IMR-90 (cell line): ENCODE measurements around the gene TTLL9. TPM values are rescaled to one million over a fixed set of nuclear protein-coding genes. Genes with fewer than 3 reads are reported as not detected.

Source experiments
- ATAC-seq: fragments of 200-7000 bp; cut with Tn5 transposase; 2 replicates; pipeline ENCODE4 v1.9.1; 2020; ENCODE audit warnings: low read depth, mild to moderate bottlenecking, moderate library complexity
- BruUV-seq: library from RNA; stranded (reverse); fragments of 400-500 nt; replicated peaks from 2 replicates; lab custom pipeline; 2021; lab: Mats Ljungman, UMichigan
- CTCF ChIA-PET: fragments of 300-600 bp; formaldehyde crosslinking; extraction: SDS; loops from one replicate; lab custom pipeline; 2021; ENCODE audit warnings: antibody characterized with exemption; lab: Yijun Ruan, JAX
- POLR2A ChIA-PET: fragments of 300-600 bp; sonication (Branson Sonifier 250); formaldehyde crosslinking; loops from one replicate; lab custom pipeline; 2022; ENCODE audit warnings: antibody characterized with exemption; ENCODE audit not compliant: unreplicated experiment; lab: Charles Lee
- DNase-seq: peaks from one replicate; pipeline ENCODE4 v3.0.0; 2013
- H2AFZ ChIP-seq: replicated peaks from 2 replicates; pipeline ENCODE3; 2013; ENCODE audit warnings: low read length, mild to moderate bottlenecking; ENCODE audit not compliant: poor library complexity
- H2AK5ac ChIP-seq: 2 replicates; pipeline ENCODE4 v1.6.1; 2013; ENCODE audit warnings: low read depth, low read length, inconsistent platforms
- H2AK9ac ChIP-seq: replicated peaks from 2 replicates; pipeline ENCODE3; 2013; ENCODE audit warnings: mild to moderate bottlenecking, low read depth, low read length, moderate library complexity; ENCODE audit not compliant: poor library complexity
- H2BK120ac ChIP-seq: 2 replicates; pipeline ENCODE4 v1.6.1; 2013; ENCODE audit warnings: low read depth, low read length, inconsistent platforms
- H2BK15ac ChIP-seq: 3 replicates; pipeline ENCODE4 v1.6.1; 2013; ENCODE audit warnings: low read depth, low read length, inconsistent platforms
- H2BK20ac ChIP-seq: 2 replicates; pipeline ENCODE4 v1.6.1; 2013; ENCODE audit warnings: low read depth, mild to moderate bottlenecking, inconsistent platforms, low read length, moderate library complexity
- H2BK5ac ChIP-seq: 2 replicates; pipeline ENCODE4 v1.6.1; 2013; ENCODE audit warnings: mild to moderate bottlenecking, low read depth, low read length, inconsistent platforms; ENCODE audit not compliant: poor library complexity, severe bottlenecking
- H3K14ac ChIP-seq: replicated peaks from 2 replicates; pipeline ENCODE4 v1.6.1; 2013; ENCODE audit warnings: low read depth, low read length, inconsistent platforms
- H3K18ac ChIP-seq: 2 replicates; pipeline ENCODE4 v1.6.1; 2013; ENCODE audit warnings: low read depth, low read length, control low read depth
- H3K23ac ChIP-seq: 2 replicates; pipeline ENCODE4 v1.6.1; 2013; ENCODE audit warnings: low read depth, low read length, inconsistent platforms
- H3K27ac ChIP-seq: 2 replicates; pipeline ENCODE4 v1.5.1; 2013; ENCODE audit warnings: mild to moderate bottlenecking, control low read depth, low read length; ENCODE audit not compliant: insufficient read depth
- H3K27me3 ChIP-seq: 2 replicates; pipeline ENCODE4 v1.6.1; 2013; ENCODE audit warnings: low read length; ENCODE audit not compliant: control insufficient read depth, insufficient read depth
- H3K36me3 ChIP-seq: 2 replicates; pipeline ENCODE4 v1.6.1; 2013; ENCODE audit warnings: low read length, mixed read lengths; ENCODE audit not compliant: control insufficient read depth, insufficient read depth
- H3K4ac ChIP-seq: 2 replicates; pipeline ENCODE4 v1.6.1; 2013; ENCODE audit warnings: low read depth, low read length, inconsistent platforms
- H3K4me1 ChIP-seq: 2 replicates; pipeline ENCODE4 v1.6.1; 2013; ENCODE audit warnings: low read length, mixed read lengths; ENCODE audit not compliant: control insufficient read depth, insufficient read depth
- H3K4me2 ChIP-seq: 2 replicates; pipeline ENCODE4 v1.6.1; 2013; ENCODE audit warnings: low read depth, mild to moderate bottlenecking, control low read depth, low read length, moderate library complexity
- H3K4me3 ChIP-seq: 2 replicates; pipeline ENCODE4 v1.5.1; 2013; ENCODE audit warnings: low read depth, mild to moderate bottlenecking, control low read depth, low read length, moderate library complexity; ENCODE audit not compliant: insufficient read depth
- H3K56ac ChIP-seq: 2 replicates; pipeline ENCODE4 v1.6.1; 2013; ENCODE audit warnings: low read length, inconsistent platforms; ENCODE audit not compliant: insufficient read depth; ENCODE audit errors: extremely low read depth
- H3K79me1 ChIP-seq, 2 experiments: 2 replicates each; pipeline ENCODE4 v1.6.1; 2013; ENCODE audit warnings: low read length in 2 of 2, inconsistent platforms in 1 of 2, low read depth in 1 of 2
- H3K9ac ChIP-seq: 2 replicates; pipeline ENCODE4 v1.6.1; 2013; ENCODE audit warnings: low read depth, low read length, control low read depth
- H3K9me1 ChIP-seq: 2 replicates; pipeline ENCODE4 v1.6.1; 2013; ENCODE audit warnings: low read length, inconsistent platforms; ENCODE audit not compliant: insufficient read depth
- H3K9me3 ChIP-seq: 2 replicates; pipeline ENCODE4 v1.6.1; 2013; ENCODE audit warnings: low read length; ENCODE audit not compliant: control insufficient read depth, insufficient read depth
- H4K20me1 ChIP-seq: 2 replicates; pipeline ENCODE4 v1.6.1; 2013; ENCODE audit warnings: low read length, inconsistent platforms; ENCODE audit not compliant: insufficient read depth
- H4K5ac ChIP-seq: 2 replicates; pipeline ENCODE4 v1.6.1; 2013; ENCODE audit warnings: mild to moderate bottlenecking, low read depth, low read length, control low read depth
- H4K8ac ChIP-seq, 2 experiments: 2 replicates each; pipeline ENCODE4 v1.6.1; 2013; ENCODE audit warnings: low read depth in 2 of 2, low read length in 2 of 2, control low read depth in 1 of 2, inconsistent platforms in 1 of 2
- H4K91ac ChIP-seq: 2 replicates; pipeline ENCODE4 v1.6.1; 2013; ENCODE audit warnings: low read depth, low read length, inconsistent platforms; ENCODE audit not compliant: insufficient read depth
- BHLHE40 ChIP-seq: fragments of 150-350 bp; IDR thresholded peaks from 2 replicates; pipeline ENCODE4 v1.6.1; 2016; ENCODE audit warnings: mild to moderate bottlenecking, low read depth, low read length
- CTCF ChIP-seq: conservative IDR thresholded peaks from 2 replicates; pipeline ENCODE4 v1.5.1; 2012; ENCODE audit warnings: mild to moderate bottlenecking, low read depth, low read length, improper control_type of control experiment
- ELK1 ChIP-seq: fragments of 150-350 bp; IDR thresholded peaks from 2 replicates; pipeline ENCODE4 v1.6.1; 2016; ENCODE audit warnings: low read depth, mild to moderate bottlenecking, low read length, moderate library complexity, borderline replicate concordance
- FOS ChIP-seq: fragments of 150-350 bp; IDR thresholded peaks from 2 replicates; pipeline ENCODE4 v1.6.1; 2016; ENCODE audit warnings: low read depth, low read length
- MAFK ChIP-seq: IDR thresholded peaks from 2 replicates; pipeline ENCODE4 v1.6.1; 2012; ENCODE audit warnings: low read depth, low read length, improper control_type of control experiment
- MAZ ChIP-seq: IDR thresholded peaks from 2 replicates; pipeline ENCODE4 v1.6.1; 2012; ENCODE audit warnings: low read depth, mild to moderate bottlenecking, low read length, improper control_type of control experiment, moderate library complexity, borderline replicate concordance
- MXI1 ChIP-seq: IDR thresholded peaks from 2 replicates; pipeline ENCODE4 v1.6.1; 2012; ENCODE audit warnings: low read depth, mild to moderate bottlenecking, low read length, moderate library complexity, borderline replicate concordance
- NFE2L2 ChIP-seq: fragments of 150-350 bp; IDR thresholded peaks from 2 replicates; pipeline ENCODE4 v1.6.1; 2016; ENCODE audit warnings: low read depth, mild to moderate bottlenecking, low read length
- POLR2A ChIP-seq: IDR thresholded peaks from 2 replicates; pipeline ENCODE4 v1.6.1; 2012; ENCODE audit warnings: mild to moderate bottlenecking, low read depth, low read length
- RCOR1 ChIP-seq: IDR thresholded peaks from 2 replicates; pipeline ENCODE4 v1.6.1; 2012; ENCODE audit warnings: mild to moderate bottlenecking, low read length, improper control_type of control experiment; ENCODE audit not compliant: insufficient replicate concordance
- SMC3 ChIP-seq: fragments of 150-350 bp; IDR thresholded peaks from 2 replicates; pipeline ENCODE4 v1.6.1; 2016; ENCODE audit warnings: low read depth, mild to moderate bottlenecking, antibody characterized with exemption, low read length, moderate library complexity
- WGBS, 2 experiments: methylation state at CpG; one replicate each; pipeline versions ENCODE4 v1.1.5 to v1.1.7; 2013; ENCODE audit warnings: missing lambda C conversion rate in 2 of 2; ENCODE audit not compliant: insufficient read length in 1 of 2; ENCODE audit errors: extremely low coverage in 2 of 2; 5-methylcytosine and 5-hydroxymethylcytosine counted together
- dilution Hi-C: fragments of 300-500 bp; cut with HindIII; formaldehyde crosslinking; loops from one replicate; pipeline ENCODE4 v1.14.3; 2018; ENCODE audit warnings: low sequenced_read_pairs; ENCODE audit not compliant: unreplicated experiment
- in situ Hi-C: fragments of 300-500 bp; cut with MboI; formaldehyde crosslinking; loops from 3 replicates; pipeline ENCODE4 v1.14.3; 2019; ENCODE audit warnings: low sequenced_read_pairs, inconsistent platforms, mixed read lengths
- intact Hi-C: fragments of 100-400 bp; cut with micrococcal nuclease; formaldehyde crosslinking; loops from 2 replicates; pipeline ENCODE4 v1.10.0; 2022
- polyA plus RNA-seq, 3 experiments: library from polyadenylated mRNA; depleted of rRNA; stranded (reverse); fragments of >200 nt; gene quantifications; 2 replicates each; pipeline ENCODE4 v1.2.3, GENCODE V29; 2012; ENCODE audit warnings: low replicate concordance in 1 of 3
- total RNA-seq: library from RNA; depleted of rRNA; stranded (reverse); fragments of >200 nt; gene quantifications from 2 replicates; pipeline ENCODE4 v1.2.3, GENCODE V29; 2012
- TF ChIP-seq, protein P1 (sequence below): fragments of 150-350 bp; IDR thresholded peaks from 2 replicates; pipeline ENCODE4 v1.6.1; 2017; ENCODE audit warnings: mild to moderate bottlenecking, antibody characterized with exemption, low read length, low read depth

TTLL9 gene
- total and polyA plus RNA-seq, 2 of the 4 experiments (the other 2 are of a cell fraction) = not detected

GRCh38 chr20:31861385-31862156 is 8.9 kb upstream of the TTLL9 start:
- Histone ChIP-seq H3K18ac (no peak overlapping the region), H3K4ac (no peak overlapping the region), H4K20me1 (no peaks in the 10 kb centered on the region), H4K5ac (no peak overlapping the region), H3K4me1 (peaks cover 2% of the 10 kb centered on the region; the same call in 1 of the 2 replicates), H2AFZ (peak overlapping the region; percentile 85), H3K4me2 (peak overlapping the region; percentile 78), H3K36me3 (no peaks in the 10 kb centered on the region), H2BK120ac (no peak overlapping the region), H2AK9ac (no peak overlapping the region), H2BK20ac (no peak overlapping the region), H3K9me1 (no peaks in the 10 kb centered on the region; the same call in 1 of the 2 replicates), H3K9me3 (no peaks in the 10 kb centered on the region), H3K14ac (no peak overlapping the region), H3K27me3 (peaks cover 85% of the 10 kb centered on the region), H3K27ac (no peak overlapping the region), H3K9ac (no peak overlapping the region), H2BK5ac (no peak overlapping the region), H3K4me3 (peak overlapping the region; percentile 37), H3K23ac (no peak overlapping the region), H2BK15ac (no peak overlapping the region), H2AK5ac (no peak overlapping the region), H4K8ac (no peak overlapping the region), H3K79me1 (no peaks in the 10 kb centered on the region), H3K56ac (no peak overlapping the region), H4K91ac (no peak overlapping the region)
- peak; percentile 94 for ATAC-seq
- ChIA-PET CTCF (no interaction called here), POLR2A (no interaction called here)
- peak; percentile 36 for DNase-seq
- no peak for TF ChIP-seq MAFK
- no peak for TF ChIP-seq ELK1
- TF ChIP-seq POLR2A = no peak
- TF ChIP-seq, protein P1, sequence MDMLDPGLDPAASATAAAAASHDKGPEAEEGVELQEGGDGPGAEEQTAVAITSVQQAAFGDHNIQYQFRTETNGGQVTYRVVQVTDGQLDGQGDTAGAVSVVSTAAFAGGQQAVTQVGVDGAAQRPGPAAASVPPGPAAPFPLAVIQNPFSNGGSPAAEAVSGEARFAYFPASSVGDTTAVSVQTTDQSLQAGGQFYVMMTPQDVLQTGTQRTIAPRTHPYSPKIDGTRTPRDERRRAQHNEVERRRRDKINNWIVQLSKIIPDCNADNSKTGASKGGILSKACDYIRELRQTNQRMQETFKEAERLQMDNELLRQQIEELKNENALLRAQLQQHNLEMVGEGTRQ = no peak
- no peak for TF ChIP-seq NFE2L2
- no peak for TF ChIP-seq MXI1
- TF ChIP-seq FOS = no peak
- TF ChIP-seq CTCF = no peak
- TF ChIP-seq BHLHE40 = no peak
- TF ChIP-seq SMC3 = no peak
- no peak for TF ChIP-seq RCOR1
- no peak; the same call in 1 of the 2 replicates for TF ChIP-seq MAZ
- intact Hi-C loops = no loop called here
- 5% methylated on average over 30 of the region's 60 CpGs; no CpG with 5 or more reads in 1 of the 2 experiments for WGBS, 2 experiments
- in situ Hi-C loops = no loop called here
- BruUV-seq = no TSS peak
- dilution Hi-C loops = no loop called here
